WTC11 (cell line): ENCODE measurements around the gene DLG5. TPM values are rescaled to one million over a fixed set of nuclear protein-coding genes. Genes with fewer than 3 reads are reported as not detected.
A peak's percentile ranks its signal among the peaks of the same experiment; 100 is the strongest.

Experiments
- ATAC-seq: fragments of 200-7000 bp; cut with Tn5 transposase; 2 replicates; pipeline ENCODE4 v1.10.0; 2021; ENCODE audit warnings: mild to moderate bottlenecking, moderate library complexity
- CTCF ChIA-PET: fragments of 300-600 bp; sonication (Branson Sonifier 250); formaldehyde crosslinking; loops from one replicate; lab custom pipeline; 2021; ENCODE audit warnings: antibody characterized with exemption; lab: Charles Lee
- POLR2A ChIA-PET: fragments of 350-600 bp; sonication (Branson Sonifier 250); formaldehyde crosslinking; loops from one replicate; lab custom pipeline; 2021; ENCODE audit warnings: antibody characterized with exemption; lab: Charles Lee
- DNase-seq: peaks from one replicate; pipeline ENCODE4 v3.0.0; 2021; ENCODE audit warnings: low spot score
- H3K27ac Mint-ChIP-seq: 2 replicates; pipeline ENCODE4 v1.8.0; 2021; ENCODE audit warnings: mixed read lengths
- H3K27me3 Mint-ChIP-seq: 2 replicates; pipeline ENCODE4 v1.8.0; 2021; ENCODE audit warnings: low read depth, mild to moderate bottlenecking, moderate library complexity, mixed read lengths
- H3K36me3 Mint-ChIP-seq: 2 replicates; pipeline ENCODE4 v1.8.0; 2021; ENCODE audit warnings: mixed read lengths
- H3K4me1 Mint-ChIP-seq: 2 replicates; pipeline ENCODE4 v1.8.0; 2022; ENCODE audit warnings: mixed read lengths
- H3K4me3 Mint-ChIP-seq: 2 replicates; pipeline ENCODE4 v1.8.0; 2021; ENCODE audit warnings: mild to moderate bottlenecking, moderate library complexity, mixed read lengths
- H3K9me3 Mint-ChIP-seq: 2 replicates; pipeline ENCODE4 v1.8.0; 2021; ENCODE audit warnings: mixed read lengths
- ATF1 ChIP-seq: sonication (generic); formaldehyde crosslinking; IDR thresholded peaks from 2 replicates; pipeline ENCODE4 v1.8.1; 2023; ENCODE audit warnings: mild to moderate bottlenecking, moderate library complexity, missing genetic modification reagents
- CBFB ChIP-seq: sonication (generic); formaldehyde crosslinking; IDR thresholded peaks from 2 replicates; pipeline ENCODE4 v1.8.1; 2022; ENCODE audit warnings: mild to moderate bottlenecking, low read depth, missing genetic modification reagents
- GTF2I ChIP-seq: fragments of 250-450 bp; sonication (Bioruptor Pico); conservative IDR thresholded peaks from 2 replicates; pipeline ENCODE4 v1.4.0; 2021; ENCODE audit warnings: mild to moderate bottlenecking
- IRF2 ChIP-seq: sonication (generic); formaldehyde crosslinking; IDR thresholded peaks from 2 replicates; pipeline ENCODE4 v1.8.0; 2022; ENCODE audit warnings: low read depth, missing genetic modification reagents, borderline replicate concordance
- JAZF1 ChIP-seq: fragments of 250-450 bp; sonication (Bioruptor Pico); IDR thresholded peaks from 2 replicates; pipeline ENCODE4 v1.9.0; 2021; ENCODE audit warnings: moderate library complexity, mild to moderate bottlenecking, inconsistent platforms
- MXD4 ChIP-seq: fragments of 250-450 bp; sonication (Bioruptor Pico); IDR thresholded peaks from 2 replicates; pipeline ENCODE4 v1.8.0; 2021; ENCODE audit warnings: mild to moderate bottlenecking, moderate library complexity, borderline replicate concordance
- RELA ChIP-seq: sonication (generic); formaldehyde crosslinking; IDR thresholded peaks from 2 replicates; pipeline ENCODE4 v1.8.1; 2022; ENCODE audit warnings: missing genetic modification reagents, mild to moderate bottlenecking, borderline replicate concordance
- SMAD3 ChIP-seq: sonication (generic); formaldehyde crosslinking; IDR thresholded peaks from 2 replicates; pipeline ENCODE4 v1.8.0; 2022; ENCODE audit warnings: missing genetic modification reagents, mild to moderate bottlenecking, borderline replicate concordance
- SMAD4 ChIP-seq: sonication (generic); formaldehyde crosslinking; IDR thresholded peaks from 2 replicates; pipeline ENCODE4 v1.8.0; 2022; ENCODE audit warnings: mild to moderate bottlenecking, missing genetic modification reagents
- TP53 ChIP-seq: sonication (generic); formaldehyde crosslinking; IDR thresholded peaks from 2 replicates; pipeline ENCODE4 v1.8.1; 2023; ENCODE audit warnings: mild to moderate bottlenecking, missing genetic modification reagents
- ZNF317 ChIP-seq: sonication (generic); formaldehyde crosslinking; IDR thresholded peaks from 2 replicates; pipeline ENCODE4 v1.8.1; 2023; ENCODE audit warnings: low read depth, mild to moderate bottlenecking, moderate library complexity, missing genetic modification reagents, borderline replicate concordance
- total RNA-seq: library from RNA; stranded (reverse); gene quantifications from 3 replicates; pipeline ENCODE4 v1.2.3, GENCODE V29; 2021
- TF ChIP-seq, protein P1 (sequence below): sonication (generic); formaldehyde crosslinking; IDR thresholded peaks from 2 replicates; pipeline ENCODE4 v1.8.0; 2022; ENCODE audit warnings: mild to moderate bottlenecking, missing genetic modification reagents
- TF ChIP-seq, protein P2 (sequence below): sonication (generic); formaldehyde crosslinking; conservative IDR thresholded peaks from 2 replicates; pipeline ENCODE4 v1.8.1; 2023; ENCODE audit warnings: mild to moderate bottlenecking, low read depth, missing genetic modification reagents, moderate library complexity
- TF ChIP-seq, protein P3 (sequence below): fragments of 250-450 bp; sonication (Bioruptor Pico); IDR thresholded peaks from 2 replicates; pipeline ENCODE4 v1.9.0; 2021; ENCODE audit warnings: mild to moderate bottlenecking
- TF ChIP-seq, protein P4 (sequence below): sonication (generic); formaldehyde crosslinking; IDR thresholded peaks from 2 replicates; pipeline ENCODE4 v1.8.1; 2023; ENCODE audit warnings: mild to moderate bottlenecking, moderate library complexity, missing genetic modification reagents
- TF ChIP-seq, protein P5 (sequence below): sonication (generic); formaldehyde crosslinking; IDR thresholded peaks from 2 replicates; pipeline ENCODE4 v1.8.1; 2023; ENCODE audit warnings: mild to moderate bottlenecking, missing genetic modification reagents
- TF ChIP-seq, protein P6 (sequence below): sonication (generic); formaldehyde crosslinking; IDR thresholded peaks from 2 replicates; pipeline ENCODE4 v1.8.1; 2022; ENCODE audit warnings: low read depth, mild to moderate bottlenecking, moderate library complexity, missing genetic modification reagents, borderline replicate concordance
- TF ChIP-seq, protein P7 (sequence below): sonication (generic); formaldehyde crosslinking; IDR thresholded peaks from 2 replicates; pipeline ENCODE4 v1.8.0; 2022; ENCODE audit warnings: missing genetic modification reagents
- TF ChIP-seq, protein P8 (sequence below): sonication (generic); formaldehyde crosslinking; IDR thresholded peaks from 2 replicates; pipeline ENCODE4 v1.8.0; 2023; ENCODE audit warnings: missing genetic modification reagents
- TF ChIP-seq, protein P9 (sequence below): fragments of 250-450 bp; sonication (Bioruptor Pico); IDR thresholded peaks from 2 replicates; pipeline ENCODE4 v1.9.0; 2021; ENCODE audit warnings: moderate library complexity, mild to moderate bottlenecking, inconsistent platforms, borderline replicate concordance

DLG5 gene
- total RNA-seq, 1 experiment from 2014 or later: 65.5 TPM

DNA sequence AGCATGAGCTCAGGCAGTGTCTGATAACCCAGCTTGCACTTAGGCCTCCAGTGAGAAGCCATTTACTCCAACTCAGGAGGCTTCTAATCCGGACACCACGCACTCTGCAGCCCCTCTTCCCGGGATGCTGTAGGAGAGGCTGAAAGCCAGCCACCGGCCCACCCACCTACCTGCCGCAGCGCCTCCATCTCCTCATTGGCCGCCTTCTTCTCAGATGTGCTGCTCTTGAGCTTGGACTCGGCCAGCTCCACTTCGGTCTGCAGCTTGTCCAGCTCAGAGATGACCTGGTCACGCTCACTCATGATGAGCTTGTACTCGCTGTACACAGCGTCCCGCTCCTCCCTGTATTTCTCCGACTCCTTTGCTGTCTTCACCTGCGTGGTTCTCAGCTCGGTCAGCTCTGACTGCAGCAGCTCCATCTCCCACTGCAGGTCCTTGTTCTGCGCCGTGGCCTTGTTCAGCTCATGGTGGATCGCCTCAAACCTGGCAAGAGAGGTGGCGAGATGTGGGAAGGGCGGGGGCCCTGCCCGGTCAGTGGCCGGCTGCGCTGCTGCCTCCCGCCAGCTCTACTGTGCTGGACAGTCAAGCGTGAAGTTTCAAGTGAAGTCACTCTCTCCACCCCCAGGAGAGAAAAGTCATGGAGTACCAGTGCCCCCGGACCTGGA lies 84.7 kb downstream of the DLG5 start:
- H3K27ac Mint-ChIP-seq: 0 out of 2 replicates have a peak overlapping the region, but pooled peaks have one; percentile 29
- H3K9me3 Mint-ChIP-seq: no peaks in the 10 kb centered on the region
- ATAC-seq (no peak), DNase-seq (no peak)
- H3K27me3 Mint-ChIP-seq: no peaks in the 10 kb centered on the region
- H3K4me3 Mint-ChIP-seq: no peak overlapping the region
- peaks cover 42% of the 10 kb centered on the region for H3K36me3 Mint-ChIP-seq
- POLR2A ChIA-PET: no interaction called here
- CTCF ChIA-PET: interaction anchor here (0.6 to 2.2 kb wide), 4 partner anchors 9 to 52 kb away, joined by 3 to 9 read pairs (median 4); no protein-coding TSS in a partner anchor
- TF ChIP-seq, protein P1, sequence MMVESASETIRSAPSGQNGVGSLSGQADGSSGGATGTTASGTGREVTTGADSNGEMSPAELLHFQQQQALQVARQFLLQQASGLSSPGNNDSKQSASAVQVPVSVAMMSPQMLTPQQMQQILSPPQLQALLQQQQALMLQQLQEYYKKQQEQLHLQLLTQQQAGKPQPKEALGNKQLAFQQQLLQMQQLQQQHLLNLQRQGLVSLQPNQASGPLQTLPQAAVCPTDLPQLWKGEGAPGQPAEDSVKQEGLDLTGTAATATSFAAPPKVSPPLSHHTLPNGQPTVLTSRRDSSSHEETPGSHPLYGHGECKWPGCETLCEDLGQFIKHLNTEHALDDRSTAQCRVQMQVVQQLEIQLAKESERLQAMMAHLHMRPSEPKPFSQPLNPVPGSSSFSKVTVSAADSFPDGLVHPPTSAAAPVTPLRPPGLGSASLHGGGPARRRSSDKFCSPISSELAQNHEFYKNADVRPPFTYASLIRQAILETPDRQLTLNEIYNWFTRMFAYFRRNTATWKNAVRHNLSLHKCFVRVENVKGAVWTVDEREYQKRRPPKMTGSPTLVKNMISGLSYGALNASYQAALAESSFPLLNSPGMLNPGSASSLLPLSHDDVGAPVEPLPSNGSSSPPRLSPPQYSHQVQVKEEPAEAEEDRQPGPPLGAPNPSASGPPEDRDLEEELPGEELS (CRISPR knock-in tag): no peak
- TF ChIP-seq, protein P2, sequence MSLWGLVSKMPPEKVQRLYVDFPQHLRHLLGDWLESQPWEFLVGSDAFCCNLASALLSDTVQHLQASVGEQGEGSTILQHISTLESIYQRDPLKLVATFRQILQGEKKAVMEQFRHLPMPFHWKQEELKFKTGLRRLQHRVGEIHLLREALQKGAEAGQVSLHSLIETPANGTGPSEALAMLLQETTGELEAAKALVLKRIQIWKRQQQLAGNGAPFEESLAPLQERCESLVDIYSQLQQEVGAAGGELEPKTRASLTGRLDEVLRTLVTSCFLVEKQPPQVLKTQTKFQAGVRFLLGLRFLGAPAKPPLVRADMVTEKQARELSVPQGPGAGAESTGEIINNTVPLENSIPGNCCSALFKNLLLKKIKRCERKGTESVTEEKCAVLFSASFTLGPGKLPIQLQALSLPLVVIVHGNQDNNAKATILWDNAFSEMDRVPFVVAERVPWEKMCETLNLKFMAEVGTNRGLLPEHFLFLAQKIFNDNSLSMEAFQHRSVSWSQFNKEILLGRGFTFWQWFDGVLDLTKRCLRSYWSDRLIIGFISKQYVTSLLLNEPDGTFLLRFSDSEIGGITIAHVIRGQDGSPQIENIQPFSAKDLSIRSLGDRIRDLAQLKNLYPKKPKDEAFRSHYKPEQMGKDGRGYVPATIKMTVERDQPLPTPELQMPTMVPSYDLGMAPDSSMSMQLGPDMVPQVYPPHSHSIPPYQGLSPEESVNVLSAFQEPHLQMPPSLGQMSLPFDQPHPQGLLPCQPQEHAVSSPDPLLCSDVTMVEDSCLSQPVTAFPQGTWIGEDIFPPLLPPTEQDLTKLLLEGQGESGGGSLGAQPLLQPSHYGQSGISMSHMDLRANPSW: no peak
- TF ChIP-seq, protein P3, sequence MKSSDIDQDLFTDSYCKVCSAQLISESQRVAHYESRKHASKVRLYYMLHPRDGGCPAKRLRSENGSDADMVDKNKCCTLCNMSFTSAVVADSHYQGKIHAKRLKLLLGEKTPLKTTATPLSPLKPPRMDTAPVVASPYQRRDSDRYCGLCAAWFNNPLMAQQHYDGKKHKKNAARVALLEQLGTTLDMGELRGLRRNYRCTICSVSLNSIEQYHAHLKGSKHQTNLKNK (CRISPR knock-in tag): no peak
- no peak for TF ChIP-seq ZNF317 (CRISPR knock-in tag)
- TF ChIP-seq, protein P4, sequence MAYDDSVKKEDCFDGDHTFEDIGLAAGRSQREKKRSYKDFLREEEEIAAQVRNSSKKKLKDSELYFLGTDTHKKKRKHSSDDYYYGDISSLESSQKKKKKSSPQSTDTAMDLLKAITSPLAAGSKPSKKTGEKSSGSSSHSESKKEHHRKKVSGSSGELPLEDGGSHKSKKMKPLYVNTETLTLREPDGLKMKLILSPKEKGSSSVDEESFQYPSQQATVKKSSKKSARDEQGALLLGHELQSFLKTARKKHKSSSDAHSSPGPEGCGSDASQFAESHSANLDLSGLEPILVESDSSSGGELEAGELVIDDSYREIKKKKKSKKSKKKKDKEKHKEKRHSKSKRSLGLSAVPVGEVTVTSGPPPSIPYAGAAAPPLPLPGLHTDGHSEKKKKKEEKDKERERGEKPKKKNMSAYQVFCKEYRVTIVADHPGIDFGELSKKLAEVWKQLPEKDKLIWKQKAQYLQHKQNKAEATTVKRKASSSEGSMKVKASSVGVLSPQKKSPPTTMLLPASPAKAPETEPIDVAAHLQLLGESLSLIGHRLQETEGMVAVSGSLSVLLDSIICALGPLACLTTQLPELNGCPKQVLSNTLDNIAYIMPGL (CRISPR knock-in tag): no peak
- TF ChIP-seq, protein P5, sequence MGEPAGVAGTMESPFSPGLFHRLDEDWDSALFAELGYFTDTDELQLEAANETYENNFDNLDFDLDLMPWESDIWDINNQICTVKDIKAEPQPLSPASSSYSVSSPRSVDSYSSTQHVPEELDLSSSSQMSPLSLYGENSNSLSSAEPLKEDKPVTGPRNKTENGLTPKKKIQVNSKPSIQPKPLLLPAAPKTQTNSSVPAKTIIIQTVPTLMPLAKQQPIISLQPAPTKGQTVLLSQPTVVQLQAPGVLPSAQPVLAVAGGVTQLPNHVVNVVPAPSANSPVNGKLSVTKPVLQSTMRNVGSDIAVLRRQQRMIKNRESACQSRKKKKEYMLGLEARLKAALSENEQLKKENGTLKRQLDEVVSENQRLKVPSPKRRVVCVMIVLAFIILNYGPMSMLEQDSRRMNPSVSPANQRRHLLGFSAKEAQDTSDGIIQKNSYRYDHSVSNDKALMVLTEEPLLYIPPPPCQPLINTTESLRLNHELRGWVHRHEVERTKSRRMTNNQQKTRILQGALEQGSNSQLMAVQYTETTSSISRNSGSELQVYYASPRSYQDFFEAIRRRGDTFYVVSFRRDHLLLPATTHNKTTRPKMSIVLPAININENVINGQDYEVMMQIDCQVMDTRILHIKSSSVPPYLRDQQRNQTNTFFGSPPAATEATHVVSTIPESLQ (CRISPR knock-in tag): no peak
- TF ChIP-seq, protein P6, sequence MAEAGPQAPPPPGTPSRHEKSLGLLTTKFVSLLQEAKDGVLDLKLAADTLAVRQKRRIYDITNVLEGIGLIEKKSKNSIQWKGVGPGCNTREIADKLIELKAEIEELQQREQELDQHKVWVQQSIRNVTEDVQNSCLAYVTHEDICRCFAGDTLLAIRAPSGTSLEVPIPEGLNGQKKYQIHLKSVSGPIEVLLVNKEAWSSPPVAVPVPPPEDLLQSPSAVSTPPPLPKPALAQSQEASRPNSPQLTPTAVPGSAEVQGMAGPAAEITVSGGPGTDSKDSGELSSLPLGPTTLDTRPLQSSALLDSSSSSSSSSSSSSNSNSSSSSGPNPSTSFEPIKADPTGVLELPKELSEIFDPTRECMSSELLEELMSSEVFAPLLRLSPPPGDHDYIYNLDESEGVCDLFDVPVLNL (CRISPR knock-in tag): no peak
- TF ChIP-seq RELA (CRISPR knock-in tag): no peak
- TF ChIP-seq JAZF1 (CRISPR knock-in tag): no peak
- TF ChIP-seq, protein P7, sequence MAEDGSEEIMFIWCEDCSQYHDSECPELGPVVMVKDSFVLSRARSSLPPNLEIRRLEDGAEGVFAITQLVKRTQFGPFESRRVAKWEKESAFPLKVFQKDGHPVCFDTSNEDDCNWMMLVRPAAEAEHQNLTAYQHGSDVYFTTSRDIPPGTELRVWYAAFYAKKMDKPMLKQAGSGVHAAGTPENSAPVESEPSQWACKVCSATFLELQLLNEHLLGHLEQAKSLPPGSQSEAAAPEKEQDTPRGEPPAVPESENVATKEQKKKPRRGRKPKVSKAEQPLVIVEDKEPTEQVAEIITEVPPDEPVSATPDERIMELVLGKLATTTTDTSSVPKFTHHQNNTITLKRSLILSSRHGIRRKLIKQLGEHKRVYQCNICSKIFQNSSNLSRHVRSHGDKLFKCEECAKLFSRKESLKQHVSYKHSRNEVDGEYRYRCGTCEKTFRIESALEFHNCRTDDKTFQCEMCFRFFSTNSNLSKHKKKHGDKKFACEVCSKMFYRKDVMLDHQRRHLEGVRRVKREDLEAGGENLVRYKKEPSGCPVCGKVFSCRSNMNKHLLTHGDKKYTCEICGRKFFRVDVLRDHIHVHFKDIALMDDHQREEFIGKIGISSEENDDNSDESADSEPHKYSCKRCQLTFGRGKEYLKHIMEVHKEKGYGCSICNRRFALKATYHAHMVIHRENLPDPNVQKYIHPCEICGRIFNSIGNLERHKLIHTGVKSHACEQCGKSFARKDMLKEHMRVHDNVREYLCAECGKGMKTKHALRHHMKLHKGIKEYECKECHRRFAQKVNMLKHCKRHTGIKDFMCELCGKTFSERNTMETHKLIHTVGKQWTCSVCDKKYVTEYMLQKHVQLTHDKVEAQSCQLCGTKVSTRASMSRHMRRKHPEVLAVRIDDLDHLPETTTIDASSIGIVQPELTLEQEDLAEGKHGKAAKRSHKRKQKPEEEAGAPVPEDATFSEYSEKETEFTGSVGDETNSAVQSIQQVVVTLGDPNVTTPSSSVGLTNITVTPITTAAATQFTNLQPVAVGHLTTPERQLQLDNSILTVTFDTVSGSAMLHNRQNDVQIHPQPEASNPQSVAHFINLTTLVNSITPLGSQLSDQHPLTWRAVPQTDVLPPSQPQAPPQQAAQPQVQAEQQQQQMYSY (CRISPR knock-in tag): no peak
- TF ChIP-seq CBFB (CRISPR knock-in tag): no peak
- TF ChIP-seq, protein P8, sequence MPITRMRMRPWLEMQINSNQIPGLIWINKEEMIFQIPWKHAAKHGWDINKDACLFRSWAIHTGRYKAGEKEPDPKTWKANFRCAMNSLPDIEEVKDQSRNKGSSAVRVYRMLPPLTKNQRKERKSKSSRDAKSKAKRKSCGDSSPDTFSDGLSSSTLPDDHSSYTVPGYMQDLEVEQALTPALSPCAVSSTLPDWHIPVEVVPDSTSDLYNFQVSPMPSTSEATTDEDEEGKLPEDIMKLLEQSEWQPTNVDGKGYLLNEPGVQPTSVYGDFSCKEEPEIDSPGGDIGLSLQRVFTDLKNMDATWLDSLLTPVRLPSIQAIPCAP (CRISPR knock-in tag): no peak
- no peak for TF ChIP-seq ATF1 (CRISPR knock-in tag)
- no peak for TF ChIP-seq IRF2
- no peak for TF ChIP-seq SMAD4 (CRISPR knock-in tag)
- TF ChIP-seq TP53 (CRISPR knock-in tag): no peak
- no peak for TF ChIP-seq GTF2I (CRISPR knock-in tag)
- no peak for TF ChIP-seq MXD4 (CRISPR knock-in tag)
- TF ChIP-seq, protein P9, sequence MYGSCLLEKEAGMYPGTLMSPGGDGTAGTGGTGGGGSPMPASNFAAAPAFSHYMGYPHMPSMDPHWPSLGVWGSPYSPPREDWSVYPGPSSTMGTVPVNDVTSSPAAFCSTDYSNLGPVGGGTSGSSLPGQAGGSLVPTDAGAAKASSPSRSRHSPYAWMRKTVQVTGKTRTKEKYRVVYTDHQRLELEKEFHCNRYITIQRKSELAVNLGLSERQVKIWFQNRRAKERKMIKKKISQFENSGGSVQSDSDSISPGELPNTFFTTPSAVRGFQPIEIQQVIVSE (CRISPR knock-in tag): no peak
- no peak for TF ChIP-seq SMAD3 (CRISPR knock-in tag)
- TF ChIP-seq, all 79 proteins: peak for 0
- H3K4me1 Mint-ChIP-seq: peaks cover 36% of the 10 kb centered on the region
